GM23338 (cell line): ENCODE results near the gene ENPP1.

Experiments used
- CTCF ChIP-seq, 2 experiments: fragments of 200-600 bp in 1 of 2; sonication (generic) in 1 of 2; conservative IDR thresholded peaks; 2 replicates each; pipeline versions ENCODE4 v1.5.1 to v1.6.1; 2016 to 2017; ENCODE audit warnings: antibody characterized with exemption in 2 of 2, low read depth in 2 of 2, mild to moderate bottlenecking in 2 of 2, moderate library complexity in 1 of 2
- REST ChIP-seq: IDR thresholded peaks from one replicate; pipeline ENCODE4 v1.6.1; 2018; ENCODE audit warnings: antibody characterized with exemption; ENCODE audit not compliant: unreplicated experiment

- TF ChIP-seq CTCF (conservative IDR thresholded peaks at IDR 0.05; ENCODE audit: low read depth in 2 of 2), result no peak
- TF ChIP-seq REST, result no peak
Measured at GRCh38 chr6:131916847-131917246, 109.0 kb downstream of the ENPP1 start.
